ENCODE data around the gene TSLP. TPM values are rescaled to one million over a fixed set of nuclear protein-coding genes. Genes with fewer than 3 reads are reported as not detected.

The TSLP gene
- polyA plus RNA-seq, 2 of the 4 experiments (the other 2 are of a cell fraction): not detected

DNA sequence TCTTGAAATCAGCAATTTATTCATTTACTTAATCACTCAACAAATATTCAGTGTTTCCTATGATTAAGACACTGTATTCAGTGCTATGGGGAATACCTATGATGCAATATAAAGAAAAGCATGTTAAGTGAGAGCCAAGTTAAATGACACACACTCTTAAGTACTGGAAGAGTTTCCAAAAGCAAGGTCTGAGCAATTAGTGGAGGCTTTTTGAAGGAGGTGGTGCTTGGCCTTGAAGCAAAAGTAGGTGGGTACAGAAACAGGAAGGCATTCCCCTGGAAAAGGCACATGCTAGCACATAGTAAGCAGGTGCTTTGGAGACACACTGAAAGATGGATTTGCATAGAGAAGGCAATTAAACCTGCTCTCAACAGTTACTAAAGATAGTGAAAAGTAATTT lies 4.0 kb downstream of the TSLP start:
- no peak for TF ChIP-seq POLR2A (IDR thresholded peaks at IDR 0.05; ENCODE audit: low read length)
- no peak for TF ChIP-seq NPAS2 (CRISPR knock-in tag; IDR thresholded peaks at IDR 0.05; ENCODE audit: borderline replicate concordance)
- TF ChIP-seq HOXA7 (CRISPR knock-in tag; IDR thresholded peaks at IDR 0.05): no peak
- TF ChIP-seq CHD4 (IDR thresholded peaks at IDR 0.05; ENCODE audit: borderline replicate concordance): no peak
- no peak for TF ChIP-seq GATA3 (IDR thresholded peaks at IDR 0.05; ENCODE audit: borderline replicate concordance)
- TF ChIP-seq SMC3 (IDR thresholded peaks at IDR 0.05): no peak
- TF ChIP-seq ATOH8 (CRISPR knock-in tag; IDR thresholded peaks at IDR 0.05; ENCODE audit: low read depth): no peak
- TF ChIP-seq, protein P1, sequence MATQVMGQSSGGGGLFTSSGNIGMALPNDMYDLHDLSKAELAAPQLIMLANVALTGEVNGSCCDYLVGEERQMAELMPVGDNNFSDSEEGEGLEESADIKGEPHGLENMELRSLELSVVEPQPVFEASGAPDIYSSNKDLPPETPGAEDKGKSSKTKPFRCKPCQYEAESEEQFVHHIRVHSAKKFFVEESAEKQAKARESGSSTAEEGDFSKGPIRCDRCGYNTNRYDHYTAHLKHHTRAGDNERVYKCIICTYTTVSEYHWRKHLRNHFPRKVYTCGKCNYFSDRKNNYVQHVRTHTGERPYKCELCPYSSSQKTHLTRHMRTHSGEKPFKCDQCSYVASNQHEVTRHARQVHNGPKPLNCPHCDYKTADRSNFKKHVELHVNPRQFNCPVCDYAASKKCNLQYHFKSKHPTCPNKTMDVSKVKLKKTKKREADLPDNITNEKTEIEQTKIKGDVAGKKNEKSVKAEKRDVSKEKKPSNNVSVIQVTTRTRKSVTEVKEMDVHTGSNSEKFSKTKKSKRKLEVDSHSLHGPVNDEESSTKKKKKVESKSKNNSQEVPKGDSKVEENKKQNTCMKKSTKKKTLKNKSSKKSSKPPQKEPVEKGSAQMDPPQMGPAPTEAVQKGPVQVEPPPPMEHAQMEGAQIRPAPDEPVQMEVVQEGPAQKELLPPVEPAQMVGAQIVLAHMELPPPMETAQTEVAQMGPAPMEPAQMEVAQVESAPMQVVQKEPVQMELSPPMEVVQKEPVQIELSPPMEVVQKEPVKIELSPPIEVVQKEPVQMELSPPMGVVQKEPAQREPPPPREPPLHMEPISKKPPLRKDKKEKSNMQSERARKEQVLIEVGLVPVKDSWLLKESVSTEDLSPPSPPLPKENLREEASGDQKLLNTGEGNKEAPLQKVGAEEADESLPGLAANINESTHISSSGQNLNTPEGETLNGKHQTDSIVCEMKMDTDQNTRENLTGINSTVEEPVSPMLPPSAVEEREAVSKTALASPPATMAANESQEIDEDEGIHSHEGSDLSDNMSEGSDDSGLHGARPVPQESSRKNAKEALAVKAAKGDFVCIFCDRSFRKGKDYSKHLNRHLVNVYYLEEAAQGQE (IDR thresholded peaks at IDR 0.05): no peak
- TF ChIP-seq EP300 (IDR thresholded peaks at IDR 0.05): no peak
- no peak for TF ChIP-seq JUN (IDR thresholded peaks at IDR 0.05)
- TF ChIP-seq FOXS1 (CRISPR knock-in tag; IDR thresholded peaks at IDR 0.05): no peak
- TF ChIP-seq EHF (CRISPR knock-in tag; IDR thresholded peaks at IDR 0.05): no peak
- no peak for TF ChIP-seq RARB (CRISPR knock-in tag; IDR thresholded peaks at IDR 0.05)
- TF ChIP-seq E2F6 (IDR thresholded peaks at IDR 0.05; ENCODE audit: borderline replicate concordance, low read depth): no peak
- TF ChIP-seq ZNF302 (CRISPR knock-in tag; IDR thresholded peaks at IDR 0.05): no peak
- no peak for TF ChIP-seq POLR2AphosphoS2 (conservative IDR thresholded peaks at IDR 0.05; ENCODE audit: low read length)
- no peak for TF ChIP-seq USF2 (IDR thresholded peaks at IDR 0.05)
- TF ChIP-seq JUNB (IDR thresholded peaks at IDR 0.05): no peak
- FAIRE-seq: no peak

GRCh38 chr5:111076091-111076490 lies 4.6 kb downstream of the TSLP start:
- ATAC-seq (no peak), DNase-seq (ENCODE audit: low read depth in 1 of 2, low spot score in 1 of 2) (no peak), FAIRE-seq (no peak)
- H3K27ac ChIP-seq: no peak overlapping the region
- no peaks in the 10 kb centered on the region for H3K9me3 ChIP-seq
- no peak overlapping the region for H3K4me3 ChIP-seq
- H3K4me2 ChIP-seq: no peak overlapping the region
- WGBS (ENCODE audit: missing lambda C conversion rate): 0% methylated on average over 1 of the region's 1 CpG
- no peaks in the 10 kb centered on the region for H3K4me1 ChIP-seq
- TF ChIP-seq RARB (CRISPR knock-in tag; IDR thresholded peaks at IDR 0.05) (no peak), HOXB5 (CRISPR knock-in tag; IDR thresholded peaks at IDR 0.05) (no peak)
- POLR2A ChIA-PET: no interaction called here
- CTCF ChIA-PET: no interaction called here

More for the DNA sequence above, 4.0 kb downstream of the TSLP start:
- H3K27ac ChIP-seq: no peak overlapping the region
- H3K4me3 ChIP-seq: no peak overlapping the region
- ChIA-PET POLR2A (no interaction called here), CTCF (no interaction called here)
- H3K9me3 ChIP-seq: no peaks in the 10 kb centered on the region
- ATAC-seq: no peak
- no peaks in the 10 kb centered on the region for H3K4me1 ChIP-seq
- no peak overlapping the region for H3K4me2 ChIP-seq
- DNase-seq (ENCODE audit: low read depth in 1 of 2, low spot score in 1 of 2): no peak

- 27% methylated on average over 2 of the region's 2 CpGs for WGBS (ENCODE audit: missing lambda C conversion rate)
- H3K9me3 ChIP-seq: no peaks in the 10 kb centered on the region
- ChIA-PET POLR2A (no interaction called here), CTCF (no interaction called here)
- no peak overlapping the region for H3K27ac ChIP-seq
- ATAC-seq: no peak
- H3K4me3 ChIP-seq: no peak overlapping the region
- TF ChIP-seq RNF2 (IDR thresholded peaks at IDR 0.05; ENCODE audit: borderline replicate concordance, low read depth) (no peak), TP53 (CRISPR knock-in tag; IDR thresholded peaks at IDR 0.05) (no peak), ZFP36 (IDR thresholded peaks at IDR 0.05; ENCODE audit: borderline replicate concordance, partially characterized antibody) (no peak), MAFK (IDR thresholded peaks at IDR 0.05; ENCODE audit: partially characterized antibody) (no peak), JUNB (IDR thresholded peaks at IDR 0.05) (no peak), RARB (CRISPR knock-in tag; IDR thresholded peaks at IDR 0.05) (no peak), GATA3 (IDR thresholded peaks at IDR 0.05; ENCODE audit: borderline replicate concordance) (no peak), HEYL (CRISPR knock-in tag; IDR thresholded peaks at IDR 0.05) (no peak), EHF (CRISPR knock-in tag; IDR thresholded peaks at IDR 0.05) (no peak), CBX2 (IDR thresholded peaks at IDR 0.05; ENCODE audit: borderline replicate concordance, low read depth) (no peak), POLR2AphosphoS2 (conservative IDR thresholded peaks at IDR 0.05; ENCODE audit: low read length) (no peak), RCOR1 (IDR thresholded peaks at IDR 0.05; ENCODE audit: low read depth, low read length) (no peak), CHD2 (IDR thresholded peaks at IDR 0.05; ENCODE audit: low read length, partially characterized antibody) (no peak)
- no peaks in the 10 kb centered on the region for H3K4me1 ChIP-seq
- FAIRE-seq: no peak
- no peak overlapping the region for H3K4me2 ChIP-seq
- DNase-seq (ENCODE audit: low read depth in 1 of 2, low spot score in 1 of 2): no peak
These were observed 6.2 kb downstream of the TSLP start for GRCh38 chr5:111077678-111078077.

Measured in A549 (cell line).